Transverse colon (tissue), 4 donors: ENCODE measurements around the gene CPT1A.

Experiments used
- POLR2A ChIP-seq: fragments of 450-650 bp; IDR thresholded peaks from one replicate; pipeline ENCODE4 v1.6.1; 2016; ENCODE audit warnings: antibody characterized with exemption, mild to moderate bottlenecking, moderate library complexity
- POLR2AphosphoS5 ChIP-seq, 3 donors: sonication (generic); formaldehyde crosslinking; IDR thresholded peaks; one replicate each; pipeline ENCODE4 v1.6.1; 2016; ENCODE audit warnings: antibody characterized with exemption in 3 of 3
- TF ChIP-seq, protein P1 (sequence below), 5 experiments: fragments of 200-600 bp in 3 of 5; fragments of 450-650 bp in 2 of 5; sonication (generic) in 3 of 5; IDR thresholded peaks; 1 replicate in 2 of 5; 2 replicates in 3 of 5; pipeline ENCODE4 v1.5.1; 2016 to 2017; ENCODE audit warnings: antibody characterized with exemption in 5 of 5, inconsistent platforms in 3 of 5, mild to moderate bottlenecking in 2 of 5, moderate library complexity in 1 of 5

DNA sequence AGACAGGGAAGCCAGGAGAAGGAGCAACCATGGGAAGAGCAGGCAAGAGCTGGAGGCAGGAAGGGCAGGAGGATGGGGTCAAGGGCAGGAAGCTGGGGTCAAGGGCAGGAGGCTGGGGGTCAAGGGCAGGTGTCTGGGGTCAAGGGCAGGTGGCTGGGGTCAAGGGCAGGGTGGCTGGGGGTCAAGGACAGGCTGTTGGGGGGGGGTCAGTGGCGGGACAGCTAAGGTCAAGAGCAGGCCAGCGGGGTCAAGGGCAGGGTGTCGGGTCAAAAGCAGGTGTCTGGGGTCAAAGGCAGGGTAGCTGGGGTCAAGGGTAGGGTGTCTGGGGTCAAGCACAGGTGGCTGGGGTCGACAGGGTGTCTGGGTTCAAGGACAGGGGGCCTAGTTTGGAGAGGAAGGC lies 24.2 kb downstream of the CPT1A start:
- TF ChIP-seq, protein P1, sequence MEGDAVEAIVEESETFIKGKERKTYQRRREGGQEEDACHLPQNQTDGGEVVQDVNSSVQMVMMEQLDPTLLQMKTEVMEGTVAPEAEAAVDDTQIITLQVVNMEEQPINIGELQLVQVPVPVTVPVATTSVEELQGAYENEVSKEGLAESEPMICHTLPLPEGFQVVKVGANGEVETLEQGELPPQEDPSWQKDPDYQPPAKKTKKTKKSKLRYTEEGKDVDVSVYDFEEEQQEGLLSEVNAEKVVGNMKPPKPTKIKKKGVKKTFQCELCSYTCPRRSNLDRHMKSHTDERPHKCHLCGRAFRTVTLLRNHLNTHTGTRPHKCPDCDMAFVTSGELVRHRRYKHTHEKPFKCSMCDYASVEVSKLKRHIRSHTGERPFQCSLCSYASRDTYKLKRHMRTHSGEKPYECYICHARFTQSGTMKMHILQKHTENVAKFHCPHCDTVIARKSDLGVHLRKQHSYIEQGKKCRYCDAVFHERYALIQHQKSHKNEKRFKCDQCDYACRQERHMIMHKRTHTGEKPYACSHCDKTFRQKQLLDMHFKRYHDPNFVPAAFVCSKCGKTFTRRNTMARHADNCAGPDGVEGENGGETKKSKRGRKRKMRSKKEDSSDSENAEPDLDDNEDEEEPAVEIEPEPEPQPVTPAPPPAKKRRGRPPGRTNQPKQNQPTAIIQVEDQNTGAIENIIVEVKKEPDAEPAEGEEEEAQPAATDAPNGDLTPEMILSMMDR (IDR thresholded peaks at IDR 0.05): no peak
- TF ChIP-seq POLR2AphosphoS5 (IDR thresholded peaks at IDR 0.05) (no peak), POLR2A (no peak)
